ENCODE measurements around the gene PERM1. TPM values are rescaled to one million over a fixed set of nuclear protein-coding genes. Genes with fewer than 3 reads are reported as not detected.
"Not testable (repeated sequence)": the region's sequence is repeated elsewhere in the genome, so short reads cannot be mapped to it uniquely, and the experiment has no call there.

Gene PERM1
- total RNA-seq, 1 donor from 2014 or later = not detected

DNA sequence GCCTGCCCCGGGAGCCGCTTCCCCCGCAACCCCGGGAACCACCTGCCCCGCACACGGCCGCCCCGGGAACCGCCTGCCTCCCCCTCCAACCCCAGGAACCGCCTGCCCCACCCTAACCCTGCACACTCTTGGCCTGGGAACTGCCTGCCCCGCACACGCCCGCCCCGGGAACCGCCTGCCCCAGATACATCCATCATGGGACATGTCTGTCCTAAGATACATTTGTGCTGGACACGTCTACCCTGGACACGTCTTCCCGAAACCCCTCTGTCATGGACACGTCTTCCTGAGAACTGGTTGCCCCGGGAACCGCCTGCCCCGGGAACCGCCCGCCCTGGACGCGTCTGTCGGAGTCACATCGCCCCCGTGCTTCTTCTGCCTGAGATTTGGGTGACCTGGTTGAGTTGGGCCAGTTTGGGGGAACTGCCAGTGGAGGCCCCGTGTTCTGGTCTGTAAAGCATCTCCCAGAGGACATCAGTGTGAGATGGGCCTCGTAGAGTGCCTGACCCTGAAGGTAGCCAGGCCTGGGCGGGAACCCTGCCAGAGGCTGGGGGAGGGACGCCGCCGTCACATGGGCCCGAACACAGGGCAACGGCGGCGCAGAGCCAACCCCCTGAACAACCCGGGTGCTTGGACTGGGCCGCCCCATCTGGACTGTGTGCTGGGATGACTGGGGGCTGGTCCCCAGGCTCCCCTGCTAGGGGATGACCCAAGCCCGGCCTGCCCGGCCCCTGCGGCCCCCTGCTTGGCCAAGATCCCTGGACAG, 3.6 kb downstream of the PERM1 start:
- no peak overlapping the region for H3K4me3 Mint-ChIP-seq (ENCODE audit: unreplicated experiment)
- DNase-seq (ENCODE audit: extremely low spot score, unreplicated experiment) = no peak
- peak overlapping the region; percentile 45 for H3K27ac Mint-ChIP-seq (ENCODE audit: unreplicated experiment)
- H3K4me1 Mint-ChIP-seq (ENCODE audit: unreplicated experiment) = peaks cover 5% of the 10 kb centered on the region
- no peaks in the 10 kb centered on the region for H3K27me3 Mint-ChIP-seq (ENCODE audit: unreplicated experiment)
- H3K9me3 Mint-ChIP-seq (ENCODE audit: unreplicated experiment) = no peaks in the 10 kb centered on the region
- no peak for TF ChIP-seq CTCF (IDR thresholded peaks at IDR 0.05)
- H3K36me3 Mint-ChIP-seq (ENCODE audit: unreplicated experiment) = no peaks in the 10 kb centered on the region

- H3K27me3 Mint-ChIP-seq (ENCODE audit: unreplicated experiment); H3K27ac Mint-ChIP-seq (ENCODE audit: unreplicated experiment); H3K4me3 Mint-ChIP-seq (ENCODE audit: unreplicated experiment); H3K4me1 Mint-ChIP-seq (ENCODE audit: unreplicated experiment); H3K9me3 Mint-ChIP-seq (ENCODE audit: unreplicated experiment); H3K36me3 Mint-ChIP-seq (ENCODE audit: unreplicated experiment); DNase-seq (ENCODE audit: extremely low spot score, unreplicated experiment): not testable (repeated sequence)
Observed at GRCh38 chr1:976791-977190, 5.1 kb downstream of the PERM1 start.

DNA sequence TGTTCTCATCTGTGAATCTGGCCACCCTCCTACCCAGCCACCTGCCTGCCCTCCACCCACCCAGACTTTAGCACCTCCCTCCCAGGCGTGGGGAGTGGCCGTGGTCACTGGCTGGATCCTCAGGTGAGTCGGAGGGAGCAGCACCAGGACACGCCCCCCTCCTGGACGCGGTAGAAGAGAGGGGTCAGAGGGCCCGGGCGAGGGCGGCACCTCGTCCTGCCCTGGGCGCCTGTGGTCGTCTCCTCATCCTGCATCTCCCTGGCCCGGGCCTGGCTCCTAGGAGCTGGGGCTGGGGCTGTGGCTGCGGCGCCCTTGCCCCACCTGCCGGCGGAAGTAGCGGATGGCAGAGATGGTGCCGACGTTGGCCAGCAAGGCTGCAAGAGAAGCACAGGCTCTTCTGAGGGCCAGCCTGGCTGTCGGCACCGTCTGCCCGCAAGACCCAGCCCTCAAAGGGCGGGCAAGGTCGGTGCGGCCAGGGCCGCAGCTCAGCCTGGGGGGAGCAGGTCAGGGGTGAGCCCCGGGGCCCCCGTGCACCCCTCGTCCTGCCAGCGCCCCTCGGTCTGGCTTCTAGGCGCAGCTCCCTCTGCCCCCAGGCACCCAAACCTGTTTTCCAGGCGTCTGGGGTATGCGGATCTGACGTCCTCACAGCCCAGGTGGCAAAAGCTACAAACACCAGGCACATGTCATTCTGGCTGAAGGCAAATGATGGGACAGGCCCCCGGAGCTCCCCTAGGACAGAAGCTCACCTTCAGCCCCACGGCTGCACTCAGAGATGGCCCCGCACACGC, 5.8 kb downstream of the PERM1 start:
- peak; percentile 76 for TF ChIP-seq CTCF (IDR thresholded peaks at IDR 0.05)
- Mint-ChIP-seq H3K4me3 (ENCODE audit: unreplicated experiment) (no peak overlapping the region), H3K27me3 (ENCODE audit: unreplicated experiment) (no peaks in the 10 kb centered on the region), H3K9me3 (ENCODE audit: unreplicated experiment) (no peaks in the 10 kb centered on the region), H3K4me1 (ENCODE audit: unreplicated experiment) (peaks cover 5% of the 10 kb centered on the region), H3K27ac (ENCODE audit: unreplicated experiment) (no peak overlapping the region), H3K36me3 (ENCODE audit: unreplicated experiment) (no peaks in the 10 kb centered on the region)
- DNase-seq (ENCODE audit: extremely low spot score, unreplicated experiment) = no peak

GRCh38 chr1:975365-975764, 6.5 kb downstream of the PERM1 start:
- Mint-ChIP-seq H3K27me3 (ENCODE audit: unreplicated experiment) (no peaks in the 10 kb centered on the region), H3K4me1 (ENCODE audit: unreplicated experiment) (peaks cover 5% of the 10 kb centered on the region), H3K4me3 (ENCODE audit: unreplicated experiment) (no peak overlapping the region), H3K27ac (ENCODE audit: unreplicated experiment) (no peak overlapping the region), H3K9me3 (ENCODE audit: unreplicated experiment) (no peaks in the 10 kb centered on the region), H3K36me3 (ENCODE audit: unreplicated experiment) (no peaks in the 10 kb centered on the region)
- no peak for TF ChIP-seq CTCF (IDR thresholded peaks at IDR 0.05)
- no peak for DNase-seq (ENCODE audit: extremely low spot score, unreplicated experiment)

DNA sequence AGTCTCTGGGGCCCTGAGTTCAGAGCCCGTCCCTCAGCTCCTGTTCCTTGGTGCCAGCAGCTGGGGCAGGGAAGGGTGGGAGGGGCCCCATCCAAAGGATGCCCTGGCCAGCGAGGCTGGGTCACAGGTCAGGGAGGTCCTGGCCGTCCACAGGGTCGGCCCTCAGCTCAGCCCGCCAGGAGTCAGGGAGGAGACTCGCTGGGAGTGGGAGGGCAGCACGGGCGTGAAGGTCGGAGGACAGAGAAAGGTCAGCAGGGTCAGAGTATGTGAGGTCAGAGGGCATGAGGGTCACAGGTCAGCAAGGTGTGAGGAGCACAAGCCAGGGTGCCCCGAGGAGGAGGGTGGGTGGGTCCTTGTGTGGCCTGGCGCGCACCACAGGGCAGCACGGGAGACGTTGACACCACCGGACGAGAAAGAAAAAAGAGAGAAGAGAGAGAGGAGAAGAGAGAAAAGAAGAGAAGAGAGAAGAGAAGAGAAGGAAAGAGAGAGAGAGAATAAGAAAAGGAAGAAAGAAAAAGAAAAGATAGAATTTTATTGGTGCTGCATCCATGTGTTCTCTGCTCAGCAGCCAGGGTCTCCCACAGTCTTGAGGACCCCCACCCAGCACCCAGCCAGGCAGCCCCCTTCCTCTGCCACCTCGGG, 7.1 kb downstream of the PERM1 start:
- H3K27ac Mint-ChIP-seq (ENCODE audit: unreplicated experiment) = no peak overlapping the region
- no peak for TF ChIP-seq CTCF (IDR thresholded peaks at IDR 0.05)
- H3K27me3 Mint-ChIP-seq (ENCODE audit: unreplicated experiment) = no peaks in the 10 kb centered on the region
- no peaks in the 10 kb centered on the region for H3K9me3 Mint-ChIP-seq (ENCODE audit: unreplicated experiment)
- no peaks in the 10 kb centered on the region for H3K36me3 Mint-ChIP-seq (ENCODE audit: unreplicated experiment)
- no peak overlapping the region for H3K4me3 Mint-ChIP-seq (ENCODE audit: unreplicated experiment)
- DNase-seq (ENCODE audit: extremely low spot score, unreplicated experiment) = no peak
- H3K4me1 Mint-ChIP-seq (ENCODE audit: unreplicated experiment) = peaks cover 5% of the 10 kb centered on the region
